Ishikawa (cell line): ENCODE measurements around the gene ANO4.

Experiments
- CEBPB ChIP-seq: IDR thresholded peaks from 2 replicates; pipeline ENCODE4 v1.6.1; 2012
- CREB1 ChIP-seq: IDR thresholded peaks from 2 replicates; pipeline ENCODE4 v1.6.1; 2012; ENCODE audit warnings: low read depth
- EGR1 ChIP-seq: IDR thresholded peaks from 2 replicates; pipeline ENCODE4 v1.6.1; 2012
- EP300 ChIP-seq: IDR thresholded peaks from 2 replicates; pipeline ENCODE4 v1.6.1; 2012; ENCODE audit warnings: borderline replicate concordance
- FOXM1 ChIP-seq: IDR thresholded peaks from 2 replicates; pipeline ENCODE4 v1.6.1; 2012; ENCODE audit warnings: low read depth, borderline replicate concordance
- NFIC ChIP-seq: IDR thresholded peaks from 2 replicates; pipeline ENCODE4 v1.6.1; 2012
- RAD21 ChIP-seq: IDR thresholded peaks from 2 replicates; pipeline ENCODE4 v1.6.1; 2012; ENCODE audit warnings: low read depth
- TAF1 ChIP-seq: IDR thresholded peaks from 2 replicates; pipeline ENCODE4 v1.6.1; 2012; ENCODE audit warnings: low read depth, mild to moderate bottlenecking
- TCF12 ChIP-seq: IDR thresholded peaks from 2 replicates; pipeline ENCODE4 v1.6.1; 2012; ENCODE audit warnings: low read depth
- TEAD4 ChIP-seq: IDR thresholded peaks from 2 replicates; pipeline ENCODE4 v1.6.1; 2012
- USF1 ChIP-seq: IDR thresholded peaks from 2 replicates; pipeline ENCODE4 v1.6.1; 2012
- YY1 ChIP-seq: IDR thresholded peaks from 2 replicates; pipeline ENCODE4 v1.6.1; 2012; ENCODE audit warnings: low read depth
- ZBTB7A ChIP-seq: IDR thresholded peaks from 2 replicates; pipeline ENCODE4 v1.6.1; 2012; ENCODE audit warnings: low read depth
- TF ChIP-seq, protein P1 (sequence below): IDR thresholded peaks from 2 replicates; pipeline ENCODE4 v1.6.1; 2012
- TF ChIP-seq, protein P2 (sequence below): IDR thresholded peaks from 2 replicates; pipeline ENCODE4 v1.6.1; 2012; ENCODE audit warnings: low read depth, mild to moderate bottlenecking

ANO4 gene

GRCh38 chr12:100797246-100797645 lies 2.7 kb downstream of the ANO4 start:
- TF ChIP-seq NFIC (no peak), TEAD4 (no peak), CREB1 (no peak), EP300 (no peak)

DNA sequence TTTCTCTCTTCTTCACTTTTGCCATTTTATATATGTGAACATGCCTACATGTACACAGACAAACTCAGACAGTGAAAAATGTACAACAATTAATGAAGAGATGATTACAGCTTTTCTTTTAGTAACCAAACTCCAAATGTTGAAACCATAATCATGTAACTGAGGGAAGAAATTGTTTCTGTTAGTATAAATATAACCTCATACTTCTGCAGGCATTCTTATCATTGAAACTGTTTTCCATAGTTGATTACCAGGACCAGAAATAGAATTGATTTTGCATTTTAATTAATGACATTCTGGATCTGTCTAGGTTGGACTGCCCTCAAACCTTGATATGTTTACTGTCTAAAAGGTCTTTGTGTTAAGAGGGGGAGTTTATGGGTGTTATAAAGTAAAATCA lies 3.2 kb downstream of the ANO4 start:
- TF ChIP-seq CREB1 (no peak), NFIC (no peak), YY1 (no peak), FOXM1 (no peak), EGR1 (no peak), USF1 (no peak), ZBTB7A (no peak), TAF1 (no peak), TCF12 (no peak), RAD21 (no peak), TEAD4 (no peak), EP300 (no peak), CEBPB (no peak)
- TF ChIP-seq, protein P1, sequence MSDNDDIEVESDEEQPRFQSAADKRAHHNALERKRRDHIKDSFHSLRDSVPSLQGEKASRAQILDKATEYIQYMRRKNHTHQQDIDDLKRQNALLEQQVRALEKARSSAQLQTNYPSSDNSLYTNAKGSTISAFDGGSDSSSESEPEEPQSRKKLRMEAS = no peak
- TF ChIP-seq, protein P2, sequence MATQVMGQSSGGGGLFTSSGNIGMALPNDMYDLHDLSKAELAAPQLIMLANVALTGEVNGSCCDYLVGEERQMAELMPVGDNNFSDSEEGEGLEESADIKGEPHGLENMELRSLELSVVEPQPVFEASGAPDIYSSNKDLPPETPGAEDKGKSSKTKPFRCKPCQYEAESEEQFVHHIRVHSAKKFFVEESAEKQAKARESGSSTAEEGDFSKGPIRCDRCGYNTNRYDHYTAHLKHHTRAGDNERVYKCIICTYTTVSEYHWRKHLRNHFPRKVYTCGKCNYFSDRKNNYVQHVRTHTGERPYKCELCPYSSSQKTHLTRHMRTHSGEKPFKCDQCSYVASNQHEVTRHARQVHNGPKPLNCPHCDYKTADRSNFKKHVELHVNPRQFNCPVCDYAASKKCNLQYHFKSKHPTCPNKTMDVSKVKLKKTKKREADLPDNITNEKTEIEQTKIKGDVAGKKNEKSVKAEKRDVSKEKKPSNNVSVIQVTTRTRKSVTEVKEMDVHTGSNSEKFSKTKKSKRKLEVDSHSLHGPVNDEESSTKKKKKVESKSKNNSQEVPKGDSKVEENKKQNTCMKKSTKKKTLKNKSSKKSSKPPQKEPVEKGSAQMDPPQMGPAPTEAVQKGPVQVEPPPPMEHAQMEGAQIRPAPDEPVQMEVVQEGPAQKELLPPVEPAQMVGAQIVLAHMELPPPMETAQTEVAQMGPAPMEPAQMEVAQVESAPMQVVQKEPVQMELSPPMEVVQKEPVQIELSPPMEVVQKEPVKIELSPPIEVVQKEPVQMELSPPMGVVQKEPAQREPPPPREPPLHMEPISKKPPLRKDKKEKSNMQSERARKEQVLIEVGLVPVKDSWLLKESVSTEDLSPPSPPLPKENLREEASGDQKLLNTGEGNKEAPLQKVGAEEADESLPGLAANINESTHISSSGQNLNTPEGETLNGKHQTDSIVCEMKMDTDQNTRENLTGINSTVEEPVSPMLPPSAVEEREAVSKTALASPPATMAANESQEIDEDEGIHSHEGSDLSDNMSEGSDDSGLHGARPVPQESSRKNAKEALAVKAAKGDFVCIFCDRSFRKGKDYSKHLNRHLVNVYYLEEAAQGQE = no peak

DNA sequence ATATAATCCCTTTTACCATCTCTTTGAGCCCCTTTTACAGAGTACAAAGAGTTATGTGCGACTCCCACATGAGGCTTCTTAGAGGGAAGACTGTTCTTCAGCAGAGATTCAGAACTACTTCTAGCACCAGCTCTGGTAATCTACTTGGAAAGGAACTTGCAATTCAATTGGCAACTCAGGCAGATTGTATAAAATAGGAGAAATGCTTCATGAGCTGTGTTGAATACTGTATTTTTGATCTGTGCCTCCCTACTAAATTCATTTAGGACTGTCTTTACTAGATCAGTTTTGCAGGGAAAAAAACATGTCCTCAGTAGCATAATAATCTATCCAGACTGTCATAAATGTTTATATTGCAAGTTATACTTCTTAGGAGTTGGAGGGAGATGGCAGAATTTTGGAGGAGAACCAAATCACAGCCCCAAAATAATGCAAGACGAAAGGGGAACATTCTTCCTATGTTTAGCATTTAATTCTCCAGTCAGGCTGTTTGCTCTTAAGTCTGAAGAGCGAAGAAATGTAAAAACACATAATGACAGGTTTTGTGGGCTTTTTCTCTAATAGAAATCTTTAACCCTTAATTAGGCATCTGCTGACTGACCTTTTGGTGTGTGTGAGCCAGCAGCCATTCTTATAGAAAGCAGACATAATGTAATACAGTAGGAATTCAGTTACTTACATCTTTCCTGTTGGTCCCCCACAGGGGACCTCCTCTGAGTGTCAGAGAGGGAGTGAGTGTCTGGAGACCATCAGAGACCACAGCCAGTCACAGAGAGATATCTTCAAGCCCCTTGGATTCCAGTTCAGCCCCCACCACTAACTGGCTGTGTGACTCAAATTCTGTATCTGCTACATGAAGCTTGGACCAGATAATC lies 3.9 kb downstream of the ANO4 start:
- no peak for TF ChIP-seq CEBPB
- TF ChIP-seq, protein P1 = no peak
- TF ChIP-seq CREB1 = no peak
- no peak for TF ChIP-seq YY1
- TF ChIP-seq, protein P2 = no peak
- TF ChIP-seq TCF12 = no peak

GRCh38 chr12:100799770-100800169 lies 5.2 kb downstream of the ANO4 start:
- no peak for TF ChIP-seq CREB1
- no peak for TF ChIP-seq YY1
- TF ChIP-seq, protein P2 = no peak
- TF ChIP-seq FOXM1 = no peak
- TF ChIP-seq TAF1 = no peak
- no peak for TF ChIP-seq EGR1
- TF ChIP-seq, protein P1 = no peak
- no peak for TF ChIP-seq TEAD4
- no peak for TF ChIP-seq EP300
- TF ChIP-seq RAD21 = no peak
- no peak for TF ChIP-seq TCF12

- TF ChIP-seq TEAD4 (no peak), USF1 (no peak), YY1 (no peak), EGR1 (no peak), TCF12 (no peak), TAF1 (no peak), ZBTB7A (no peak), CREB1 (no peak), FOXM1 (no peak), CEBPB (no peak), NFIC (no peak), EP300 (no peak), RAD21 (no peak)
- TF ChIP-seq, protein P1 = no peak
Observed at GRCh38 chr12:100800723-100801122, 6.1 kb downstream of the ANO4 start.
